ENCODE results near the gene RPS15A.
"Not testable (repeated sequence)": the region's sequence is repeated elsewhere in the genome, so short reads cannot be mapped to it uniquely, and the experiment has no call there.

RPS15A gene

GRCh38 chr16:18742870-18743269 is 47.3 kb downstream of the RPS15A start:
- not testable (repeated sequence) for DNase-seq (ENCODE audit: low spot score)

GRCh38 chr16:18740027-18740426 is 50.1 kb downstream of the RPS15A start:
- not testable (repeated sequence) for DNase-seq (ENCODE audit: low spot score)

- not testable (repeated sequence) for DNase-seq (ENCODE audit: low spot score)
Observed at GRCh38 chr16:18738768-18739167, 51.4 kb downstream of the RPS15A start.

GRCh38 chr16:18734279-18734678 is 55.9 kb downstream of the RPS15A start:
- DNase-seq (ENCODE audit: low spot score): not testable (repeated sequence)

Measured in kidney tubule cell (primary cell).